Mesenchymal stem cell (in vitro differentiated cells and primary cell): ENCODE results near the gene SLC2A14.
"Not testable (repeated sequence)": the region's sequence is repeated elsewhere in the genome, so short reads cannot be mapped to it uniquely, and the experiment has no call there.

ENCODE experiments used
- DNase-seq: peaks from one replicate; pipeline ENCODE4 v3.0.0-alpha.2; 2013
- H2AFZ ChIP-seq: one replicate; pipeline ENCODE4 v1.6.1; 2013; ENCODE audit warnings: low read depth, mild to moderate bottlenecking, control low read depth, inconsistent platforms, low read length, moderate library complexity
- H2AK5ac ChIP-seq: 2 replicates; pipeline ENCODE4 v1.6.1; 2013; ENCODE audit warnings: low read length, moderate library complexity, mild to moderate bottlenecking, inconsistent platforms; ENCODE audit not compliant: severe bottlenecking
- H2BK120ac ChIP-seq: one replicate; pipeline ENCODE4 v1.6.1; 2013; ENCODE audit warnings: low read depth, mild to moderate bottlenecking, inconsistent platforms, low read length, moderate library complexity
- H2BK12ac ChIP-seq, 2 experiments: one replicate each; pipeline ENCODE4 v1.6.1; 2013; ENCODE audit warnings: inconsistent platforms in 2 of 2, low read length in 2 of 2, mild to moderate bottlenecking in 2 of 2, moderate library complexity in 2 of 2, control low read depth in 1 of 2
- H2BK15ac ChIP-seq: one replicate; pipeline ENCODE4 v1.6.1; 2013; ENCODE audit warnings: mild to moderate bottlenecking, low read depth, inconsistent platforms; ENCODE audit not compliant: poor library complexity, severe bottlenecking
- H2BK5ac ChIP-seq: 2 replicates; pipeline ENCODE4 v1.6.1; 2013; ENCODE audit warnings: low read depth, mild to moderate bottlenecking, low read length, control low read depth, inconsistent platforms; ENCODE audit not compliant: poor library complexity, severe bottlenecking
- H3K14ac ChIP-seq, 2 experiments: one replicate each; pipeline ENCODE4 v1.6.1; 2013; ENCODE audit warnings: inconsistent platforms in 2 of 2, low read length in 2 of 2, control low read depth in 1 of 2, mild to moderate bottlenecking in 1 of 2, moderate library complexity in 1 of 2
- H3K18ac ChIP-seq, 2 experiments: one replicate each; pipeline ENCODE4 v1.6.1; 2013; ENCODE audit warnings: inconsistent platforms in 2 of 2, low read length in 2 of 2, control low read depth in 1 of 2, low read depth in 1 of 2, mild to moderate bottlenecking in 1 of 2
- H3K23ac ChIP-seq, 2 experiments: one replicate each; pipeline ENCODE4 v1.6.1; 2013; ENCODE audit warnings: inconsistent platforms in 2 of 2, low read length in 2 of 2, mild to moderate bottlenecking in 2 of 2, moderate library complexity in 2 of 2, control low read depth in 1 of 2
- H3K27ac ChIP-seq: 2 replicates; pipeline ENCODE4 v1.5.1; 2013; ENCODE audit warnings: mild to moderate bottlenecking, moderate library complexity, low read length, control low read depth, inconsistent platforms; ENCODE audit not compliant: poor library complexity, severe bottlenecking
- H3K27me3 ChIP-seq, 2 experiments: 2 replicates each; pipeline versions ENCODE4 v1.6.1 to v1.7.0; 2013; ENCODE audit warnings: low read length in 2 of 2, mild to moderate bottlenecking in 2 of 2, moderate library complexity in 2 of 2, control low read depth in 1 of 2, inconsistent platforms in 1 of 2; ENCODE audit not compliant: control insufficient read depth in 1 of 2, insufficient read depth in 1 of 2
- H3K36me3 ChIP-seq, 2 experiments: 2 replicates each; pipeline versions ENCODE4 v1.6.1 to v1.7.0; 2013; ENCODE audit warnings: low read length in 2 of 2, control low read depth in 1 of 2, inconsistent platforms in 1 of 2, low read depth in 1 of 2, mild to moderate bottlenecking in 1 of 2; ENCODE audit not compliant: insufficient read depth in 2 of 2, control insufficient read depth in 1 of 2
- H3K4ac ChIP-seq, 2 experiments: one replicate each; pipeline ENCODE4 v1.6.1; 2013; ENCODE audit warnings: inconsistent platforms in 2 of 2, low read length in 2 of 2, mild to moderate bottlenecking in 2 of 2, moderate library complexity in 2 of 2, control low read depth in 1 of 2, low read depth in 1 of 2
- H3K4me1 ChIP-seq: 2 replicates; pipeline ENCODE4 v1.6.1; 2013; ENCODE audit warnings: low read depth, low read length, control low read depth; ENCODE audit not compliant: control insufficient read depth, insufficient read depth
- H3K4me2 ChIP-seq: 2 replicates; pipeline ENCODE4 v1.6.1; 2013; ENCODE audit warnings: low read length, mild to moderate bottlenecking, inconsistent platforms; ENCODE audit not compliant: poor library complexity, severe bottlenecking
- H3K4me3 ChIP-seq, 2 experiments: 2 replicates each; pipeline versions ENCODE4 v1.5.1 to v1.7.0; 2013; ENCODE audit warnings: low read length in 2 of 2, mild to moderate bottlenecking in 2 of 2, control low read depth in 1 of 2, low read depth in 1 of 2; ENCODE audit not compliant: insufficient read depth in 1 of 2
- H3K79me1 ChIP-seq: replicated peaks from 2 replicates; pipeline ENCODE4 v1.6.1; 2013; ENCODE audit warnings: mild to moderate bottlenecking, control low read depth, low read length, inconsistent platforms; ENCODE audit not compliant: poor library complexity, severe bottlenecking
- H3K9ac ChIP-seq: 2 replicates; pipeline ENCODE4 v1.7.0; 2013; ENCODE audit warnings: mild to moderate bottlenecking, low read length, moderate library complexity
- H3K9me3 ChIP-seq: 2 replicates; pipeline ENCODE4 v1.7.0; 2013; ENCODE audit warnings: mild to moderate bottlenecking, low read length; ENCODE audit not compliant: control insufficient read depth
- H4K8ac ChIP-seq: one replicate; pipeline ENCODE4 v1.6.1; 2013; ENCODE audit warnings: inconsistent platforms, mild to moderate bottlenecking, low read length, moderate library complexity
- H4K91ac ChIP-seq: one replicate; pipeline ENCODE4 v1.6.1; 2013; ENCODE audit warnings: mild to moderate bottlenecking, low read length, inconsistent platforms
- WGBS: methylation state at CpG from one replicate; pipeline ENCODE4 v1.1.7; 2013; ENCODE audit warnings: mixed read lengths; 5-methylcytosine and 5-hydroxymethylcytosine counted together

SLC2A14 gene

DNA sequence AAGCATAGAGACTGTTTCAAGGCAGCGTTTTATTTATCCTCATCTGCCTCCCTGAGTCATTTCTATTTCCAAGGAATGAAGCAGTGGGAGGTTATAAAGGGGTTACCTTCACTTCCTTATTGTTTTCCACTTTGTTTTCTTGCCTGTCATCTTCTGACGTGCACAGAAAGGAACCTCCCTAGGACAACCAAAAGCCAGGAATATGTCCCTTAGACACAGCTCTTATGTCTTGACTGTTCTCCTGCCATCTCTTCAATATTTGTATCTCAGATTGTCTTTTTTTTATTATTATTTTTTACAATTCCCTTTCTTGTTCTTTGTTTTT, 24.7 kb downstream of the SLC2A14 start:
- not testable (repeated sequence) for H3K4ac ChIP-seq, H2BK5ac ChIP-seq, H3K79me1 ChIP-seq, H2BK15ac ChIP-seq, H3K9ac ChIP-seq, H3K36me3 ChIP-seq, H4K91ac ChIP-seq, H3K18ac ChIP-seq, H3K4me3 ChIP-seq, H2BK120ac ChIP-seq, H2AK5ac ChIP-seq, H3K23ac ChIP-seq, H4K8ac ChIP-seq, H3K27me3 ChIP-seq, H3K9me3 ChIP-seq, H3K4me2 ChIP-seq, H2BK12ac ChIP-seq, H3K4me1 ChIP-seq, H3K14ac ChIP-seq, DNase-seq, H3K27ac ChIP-seq, H2AFZ ChIP-seq
- 20% methylated on average over 1 of the region's 2 CpGs for WGBS

DNA sequence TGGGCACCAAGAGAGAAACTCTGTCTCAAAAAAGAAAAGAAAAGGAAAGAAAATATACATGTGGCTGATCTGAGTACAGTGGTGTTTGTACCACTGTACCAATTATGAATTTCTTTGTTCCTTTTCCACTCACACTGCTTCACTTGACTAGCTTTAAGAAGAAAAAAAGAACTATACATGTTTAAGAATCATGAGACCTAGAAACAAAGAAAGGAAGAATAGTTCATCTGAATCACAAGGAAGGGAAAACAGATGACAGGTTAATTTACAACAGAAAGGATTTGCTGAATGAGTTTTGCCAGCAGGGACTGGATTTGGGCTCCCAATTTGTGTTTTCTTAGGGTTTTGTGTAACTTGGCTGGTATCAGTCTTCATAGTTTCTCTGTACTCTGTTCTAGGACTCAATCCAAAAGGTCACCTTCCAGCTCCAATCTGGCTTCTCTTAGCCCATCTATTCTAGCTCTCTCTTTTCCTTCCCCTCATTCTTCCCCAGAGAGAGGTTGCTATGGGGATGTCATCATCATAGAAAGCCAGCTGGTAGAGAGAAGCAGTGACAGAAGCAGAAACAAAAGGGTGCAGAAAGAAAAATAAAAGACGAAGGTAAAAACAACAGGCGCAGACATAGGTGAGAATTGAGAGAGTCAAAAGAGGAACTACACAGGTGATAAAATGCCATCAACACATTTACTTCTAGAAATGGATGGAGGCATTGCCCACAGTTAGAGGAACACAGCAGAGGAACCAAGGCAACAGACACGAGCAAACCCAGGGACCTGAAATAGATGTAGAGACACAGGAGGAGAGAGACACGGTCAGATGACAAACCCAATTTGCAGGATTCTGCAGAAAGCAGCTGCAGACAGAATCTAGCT, 25.3 kb downstream of the SLC2A14 start:
- not testable (repeated sequence) for H3K27ac ChIP-seq, H2AFZ ChIP-seq, H3K4me3 ChIP-seq, H3K27me3 ChIP-seq, H3K4me1 ChIP-seq, H2BK12ac ChIP-seq, H2BK15ac ChIP-seq, H4K8ac ChIP-seq, H3K4ac ChIP-seq, H3K36me3 ChIP-seq, H2BK120ac ChIP-seq, H3K79me1 ChIP-seq, H2AK5ac ChIP-seq, H4K91ac ChIP-seq, H3K18ac ChIP-seq, H3K23ac ChIP-seq, H2BK5ac ChIP-seq, H3K4me2 ChIP-seq, H3K9me3 ChIP-seq, H3K14ac ChIP-seq
- no CpG with 5 or more reads among the region's 4 CpGs for WGBS
- DNase-seq, result peak; percentile 20
- H3K9ac ChIP-seq, result peak overlapping the region; percentile 18

DNA sequence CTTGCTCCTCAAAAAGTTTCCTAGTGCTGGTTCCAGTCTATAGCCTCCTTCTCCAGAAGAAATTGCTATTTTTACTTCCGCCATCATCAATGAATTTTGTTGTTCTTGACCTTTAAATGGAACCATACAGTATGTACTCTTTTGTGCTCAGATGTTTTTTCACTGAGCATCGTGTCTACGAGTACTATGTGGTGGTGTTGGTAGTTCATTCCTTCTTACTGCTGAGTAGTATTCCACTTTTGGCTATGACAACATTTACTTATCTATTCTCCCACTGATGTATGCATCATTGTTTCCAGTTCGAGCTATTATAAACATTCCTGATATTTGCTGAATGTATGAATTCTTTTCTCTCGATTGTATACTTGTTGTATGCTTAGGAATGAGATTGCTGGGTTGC, 28.6 kb downstream of the SLC2A14 start:
- Histone ChIP-seq H2BK15ac (no peak overlapping the region), H3K18ac (no peak overlapping the region), H3K23ac (no peak overlapping the region), H2BK12ac (no peak overlapping the region), H4K8ac (no peak overlapping the region), H3K79me1 (no peaks in the 10 kb centered on the region), H2BK5ac (no peak overlapping the region), H3K14ac (no peak overlapping the region), H3K36me3 (no peaks in the 10 kb centered on the region), H3K9ac (no peak overlapping the region), H2AK5ac (no peak overlapping the region), H2BK120ac (no peak overlapping the region), H3K9me3 (no peaks in the 10 kb centered on the region), H3K27me3 (no peaks in the 10 kb centered on the region), H3K4ac (no peak overlapping the region), H2AFZ (no peak overlapping the region), H3K4me3 (no peak overlapping the region), H3K4me1 (no peaks in the 10 kb centered on the region), H4K91ac (no peak overlapping the region), H3K4me2 (no peak overlapping the region), H3K27ac (no peak overlapping the region)
- WGBS, result no CpG with 5 or more reads among the region's 5 CpGs
- DNase-seq, result peak; percentile 71

DNA sequence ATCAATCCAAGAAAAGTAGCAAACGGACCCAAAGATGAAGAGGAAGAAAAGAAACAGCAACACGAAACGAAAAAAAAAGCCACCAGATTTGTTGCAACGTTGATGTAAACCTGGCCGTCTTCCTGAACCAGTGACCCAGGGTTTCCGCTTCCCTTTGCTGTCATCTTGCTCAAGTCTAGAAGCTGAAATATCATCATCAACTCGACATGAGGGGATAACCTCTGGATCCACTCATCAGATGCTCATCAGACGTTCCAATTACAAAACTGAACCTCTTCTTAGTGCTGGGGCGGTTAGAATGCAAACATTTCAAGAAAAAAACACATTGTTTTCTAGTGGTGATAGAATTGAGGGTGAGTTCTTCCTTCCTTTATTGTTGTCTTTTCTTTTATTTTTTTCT, 29.1 kb downstream of the SLC2A14 start:
- not testable (repeated sequence) for H3K18ac ChIP-seq, H3K4me3 ChIP-seq, H2BK120ac ChIP-seq, H3K4me2 ChIP-seq, H2BK15ac ChIP-seq, H2BK12ac ChIP-seq, H3K27ac ChIP-seq, H2AFZ ChIP-seq, H3K36me3 ChIP-seq, H3K14ac ChIP-seq, H3K27me3 ChIP-seq, H4K8ac ChIP-seq, H3K79me1 ChIP-seq, H4K91ac ChIP-seq, H2BK5ac ChIP-seq, H3K4ac ChIP-seq, H3K9me3 ChIP-seq, H3K23ac ChIP-seq, H3K4me1 ChIP-seq, H2AK5ac ChIP-seq, H3K9ac ChIP-seq
- WGBS, result no CpG with 5 or more reads among the region's 9 CpGs
- peak; percentile 44 for DNase-seq
